RKO (cell line): ENCODE results near the gene GGTLC2.
A peak's percentile ranks its signal among the peaks of the same experiment; 100 is the strongest.
"Not testable (repeated sequence)": the region's sequence is repeated elsewhere in the genome, so short reads cannot be mapped to it uniquely, and the experiment has no call there.

ENCODE experiments used
- DNase-seq: peaks from one replicate; pipeline ENCODE4 v3.0.0-alpha.2; 2016; ENCODE audit warnings: low spot score

Gene GGTLC2

GRCh38 chr22:22669093-22669492 lies 24.7 kb downstream of the GGTLC2 start:
- no peak for DNase-seq

- no peak for DNase-seq
Observed at GRCh38 chr22:22670076-22670795, 25.8 kb downstream of the GGTLC2 start.

- no peak for DNase-seq
Observed at GRCh38 chr22:22671506-22671905, 27.1 kb downstream of the GGTLC2 start.

- DNase-seq, result no peak
Observed at GRCh38 chr22:22673099-22673498, 28.7 kb downstream of the GGTLC2 start.

- no peak for DNase-seq
Observed at GRCh38 chr22:22673628-22674027, 29.2 kb downstream of the GGTLC2 start.

- no peak for DNase-seq
Observed at GRCh38 chr22:22674467-22674866, 30.1 kb downstream of the GGTLC2 start.

- DNase-seq, result no peak
Observed at GRCh38 chr22:22678970-22679369, 34.6 kb downstream of the GGTLC2 start.

GRCh38 chr22:22680396-22680795 lies 36.0 kb downstream of the GGTLC2 start:
- DNase-seq, result no peak

- DNase-seq, result no peak
Observed at GRCh38 chr22:22681221-22681739, 36.9 kb downstream of the GGTLC2 start.

- DNase-seq, result no peak
Observed at GRCh38 chr22:22682196-22682595, 37.8 kb downstream of the GGTLC2 start.

- no peak for DNase-seq
Observed at GRCh38 chr22:22682807-22683667, 38.6 kb downstream of the GGTLC2 start.

GRCh38 chr22:22683668-22684361 lies 39.4 kb downstream of the GGTLC2 start:
- no peak for DNase-seq

GRCh38 chr22:22684580-22685561 lies 40.5 kb downstream of the GGTLC2 start:
- no peak for DNase-seq

GRCh38 chr22:22685586-22685985 lies 41.2 kb downstream of the GGTLC2 start:
- DNase-seq, result no peak

GRCh38 chr22:22686202-22687115 lies 42.0 kb downstream of the GGTLC2 start:
- not testable (repeated sequence) for DNase-seq

GRCh38 chr22:22687638-22688500 lies 43.5 kb downstream of the GGTLC2 start:
- peak; percentile 55 for DNase-seq

GRCh38 chr22:22689621-22690345 lies 45.4 kb downstream of the GGTLC2 start:
- DNase-seq, result no peak

- DNase-seq, result no peak
Observed at GRCh38 chr22:22691055-22691454, 46.6 kb downstream of the GGTLC2 start.
